Neural cell (in vitro differentiated cells): ENCODE measurements around the gene PRTFDC1. TPM values are rescaled to one million over a fixed set of nuclear protein-coding genes. Genes with fewer than 3 reads are reported as not detected.

Experiments used
- H2AFZ ChIP-seq: fragments of 200-600, 300-800 bp; sonication (generic), shearing (Covaris generic); 2 replicates; pipeline ENCODE4 v1.6.0; 2014; ENCODE audit warnings: low read depth, mild to moderate bottlenecking, antibody characterized with exemption, low read length, moderate library complexity
- H3F3A ChIP-seq: fragments of 200-600 bp; shearing (Covaris generic); 2 replicates; pipeline ENCODE4 v1.6.1; 2016; ENCODE audit warnings: mild to moderate bottlenecking, moderate library complexity, mixed read lengths, antibody characterized with exemption, low read length; ENCODE audit not compliant: insufficient read depth, poor library complexity, severe bottlenecking
- H3K27ac ChIP-seq: fragments of 200-600, 300-800 bp; sonication (generic), shearing (Covaris generic); 2 replicates; pipeline ENCODE4 v1.5.1; 2014; ENCODE audit warnings: mild to moderate bottlenecking, low read length, moderate library complexity
- H3K27me3 ChIP-seq: fragments of 300-800, 200-600 bp; sonication (generic), shearing (Covaris generic); 2 replicates; pipeline ENCODE4 v1.6.0; 2014; ENCODE audit warnings: mild to moderate bottlenecking, low read depth, low read length, moderate library complexity; ENCODE audit not compliant: insufficient read depth
- H3K36me3 ChIP-seq: fragments of 300-800, 200-600 bp; sonication (generic), shearing (Covaris generic); 2 replicates; pipeline ENCODE4 v1.5.1; 2014; ENCODE audit warnings: mild to moderate bottlenecking, antibody characterized with exemption, low read length, moderate library complexity; ENCODE audit not compliant: insufficient read depth
- H3K4me2 ChIP-seq: fragments of 300-800, 200-600 bp; sonication (generic), shearing (Covaris generic); 2 replicates; pipeline ENCODE4 v1.6.0; 2014; ENCODE audit warnings: mild to moderate bottlenecking, low read length
- H3K4me3 ChIP-seq: fragments of 300-800, 200-600 bp; sonication (generic), shearing (Covaris generic); 2 replicates; pipeline ENCODE4 v1.5.1; 2014; ENCODE audit warnings: mild to moderate bottlenecking, low read length, moderate library complexity
- H3K79me2 ChIP-seq: fragments of 200-600 bp; shearing (Covaris generic); replicated peaks from 2 replicates; pipeline ENCODE4 v1.6.0; 2014; ENCODE audit warnings: mild to moderate bottlenecking, low read length, moderate library complexity; ENCODE audit not compliant: insufficient read depth
- H3K9ac ChIP-seq: fragments of 300-800, 200-600 bp; sonication (generic), shearing (Covaris generic); 2 replicates; pipeline ENCODE4 v1.6.1; 2016; ENCODE audit warnings: mild to moderate bottlenecking, low read length, mixed read lengths
- H3K9me2 ChIP-seq: fragments of 200-600 bp; shearing (Covaris generic); 2 replicates; pipeline ENCODE4 v1.6.1; 2016; ENCODE audit warnings: mild to moderate bottlenecking, low read length, mixed read lengths; ENCODE audit not compliant: insufficient read depth
- H3K9me3 ChIP-seq: fragments of 200-600, 300-800 bp; sonication (generic), shearing (Covaris generic); 2 replicates; pipeline ENCODE4 v1.6.1; 2016; ENCODE audit warnings: mild to moderate bottlenecking, mixed run types, low read length, moderate library complexity, mixed read lengths
- H4K20me1 ChIP-seq: fragments of 200-600 bp; shearing (Covaris generic); 2 replicates; pipeline ENCODE4 v1.6.1; 2016; ENCODE audit warnings: mild to moderate bottlenecking, mixed run types; ENCODE audit not compliant: insufficient read depth
- CTCF ChIP-seq: fragments of 450-650 bp; IDR thresholded peaks from 2 replicates; pipeline ENCODE4 v1.5.1; 2014; ENCODE audit warnings: antibody characterized with exemption, mild to moderate bottlenecking, moderate library complexity; ENCODE audit not compliant: poor library complexity, severe bottlenecking
- EP300 ChIP-seq: fragments of 450-650 bp; conservative IDR thresholded peaks from 2 replicates; pipeline ENCODE4 v1.6.1; 2014; ENCODE audit warnings: antibody characterized with exemption, mild to moderate bottlenecking, moderate library complexity; ENCODE audit not compliant: poor library complexity, severe bottlenecking
- EZH2 ChIP-seq: fragments of 200-600, 300-800 bp; shearing (Covaris generic), sonication (generic); IDR thresholded peaks from 2 replicates; pipeline ENCODE4 v1.6.1; 2014; ENCODE audit warnings: antibody characterized with exemption, low read length, borderline replicate concordance, mild to moderate bottlenecking; ENCODE audit not compliant: insufficient read depth, poor library complexity, severe bottlenecking
- MXI1 ChIP-seq: fragments of 450-650 bp; conservative IDR thresholded peaks from 2 replicates; pipeline ENCODE4 v1.6.1; 2014; ENCODE audit warnings: antibody characterized with exemption, mild to moderate bottlenecking; ENCODE audit not compliant: poor library complexity, severe bottlenecking
- POLR2AphosphoS5 ChIP-seq: IDR thresholded peaks from 2 replicates; pipeline ENCODE4 v1.6.1; 2012
- RAD21 ChIP-seq: fragments of 450-650 bp; conservative IDR thresholded peaks from 2 replicates; pipeline ENCODE4 v1.6.1; 2014; ENCODE audit warnings: antibody characterized with exemption, mild to moderate bottlenecking, moderate library complexity
- REST ChIP-seq: IDR thresholded peaks from 2 replicates; pipeline ENCODE4 v1.6.1; 2012; ENCODE audit warnings: borderline replicate concordance
- SMC3 ChIP-seq: fragments of 450-650 bp; conservative IDR thresholded peaks from 2 replicates; pipeline ENCODE4 v1.6.1; 2014; ENCODE audit warnings: antibody characterized with exemption, mild to moderate bottlenecking, moderate library complexity; ENCODE audit not compliant: poor library complexity
- TAF1 ChIP-seq: IDR thresholded peaks from 2 replicates; pipeline ENCODE4 v1.6.1; 2012; ENCODE audit warnings: low read depth
- polyA plus RNA-seq: library from polyadenylated mRNA; depleted of rRNA; stranded (reverse); fragments of >200 nt; gene quantifications from 2 replicates; pipeline ENCODE4 v1.2.3, GENCODE V29; 2014

Gene PRTFDC1
- polyA plus RNA-seq, 1 donor from 2014 or later, result 3.4 TPM

DNA sequence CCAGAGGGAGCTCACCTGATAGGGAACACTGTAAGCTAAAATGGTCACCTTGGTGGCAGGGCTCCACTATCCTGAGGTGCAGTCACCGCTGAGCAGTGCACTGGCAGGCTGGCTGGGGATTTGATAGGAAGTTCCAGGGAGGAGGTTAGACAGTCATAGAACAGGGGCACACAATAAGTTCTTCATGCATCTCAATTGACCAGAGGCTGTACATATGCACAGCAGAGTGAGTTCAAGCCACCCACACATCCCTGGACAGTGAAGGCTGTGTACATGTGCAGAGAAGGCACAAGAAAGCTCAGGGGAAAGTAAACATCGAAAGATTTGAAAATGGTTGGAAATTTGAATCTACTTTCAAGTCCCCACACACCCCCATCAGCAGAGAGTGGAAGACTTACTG, 13.9 kb downstream of the PRTFDC1 start:
- no peak overlapping the region for H3K4me2 ChIP-seq
- no peaks in the 10 kb centered on the region for H3K79me2 ChIP-seq
- H3K9me2 ChIP-seq, result no peaks in the 10 kb centered on the region
- no peaks in the 10 kb centered on the region for H3K27me3 ChIP-seq
- no peak for TF ChIP-seq MXI1
- no peak for TF ChIP-seq SMC3
- no peak for TF ChIP-seq RAD21
- TF ChIP-seq REST, result no peak
- TF ChIP-seq TAF1, result no peak
- no peak for TF ChIP-seq CTCF
- no peak for TF ChIP-seq POLR2AphosphoS5
- TF ChIP-seq EZH2, result no peak
- TF ChIP-seq EP300, result no peak
- no peaks in the 10 kb centered on the region for H3K36me3 ChIP-seq
- no peaks in the 10 kb centered on the region for H3K9me3 ChIP-seq
- H3K27ac ChIP-seq, result no peak overlapping the region
- no peak overlapping the region for H3K9ac ChIP-seq
- H3K4me3 ChIP-seq, result no peak overlapping the region
- no peak overlapping the region for H2AFZ ChIP-seq
- no peaks in the 10 kb centered on the region for H3F3A ChIP-seq
- H4K20me1 ChIP-seq, result no peaks in the 10 kb centered on the region

DNA sequence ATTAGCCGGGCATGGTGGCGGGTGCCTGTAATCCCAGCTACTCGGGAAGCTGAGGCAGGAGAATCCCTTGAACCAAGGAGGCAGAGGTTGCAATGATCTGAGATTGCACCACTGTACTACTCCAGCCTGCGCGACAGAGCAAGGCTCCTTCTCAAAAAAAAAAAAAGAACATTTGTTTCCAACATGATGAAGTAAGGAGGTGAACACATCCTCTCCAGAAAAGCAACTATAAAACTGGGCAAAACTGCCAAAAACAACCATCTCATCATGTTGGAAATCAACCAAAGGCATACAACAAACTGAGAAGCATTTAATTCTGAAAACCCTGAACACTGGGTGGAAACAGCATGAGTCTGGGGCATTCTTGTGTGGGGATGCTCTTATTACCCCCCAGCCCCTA, 14.3 kb downstream of the PRTFDC1 start:
- no peaks in the 10 kb centered on the region for H4K20me1 ChIP-seq
- no peak overlapping the region for H3K4me3 ChIP-seq
- H3K79me2 ChIP-seq, result no peaks in the 10 kb centered on the region
- H3K4me2 ChIP-seq, result no peak overlapping the region
- H3K27ac ChIP-seq, result no peak overlapping the region
- H3K27me3 ChIP-seq, result no peaks in the 10 kb centered on the region
- no peaks in the 10 kb centered on the region for H3K36me3 ChIP-seq
- no peaks in the 10 kb centered on the region for H3K9me3 ChIP-seq
- no peak overlapping the region for H3K9ac ChIP-seq
- TF ChIP-seq POLR2AphosphoS5 (no peak), RAD21 (no peak), EZH2 (no peak), TAF1 (no peak), SMC3 (no peak), CTCF (no peak), MXI1 (no peak)
- H3K9me2 ChIP-seq, result no peaks in the 10 kb centered on the region
- no peaks in the 10 kb centered on the region for H3F3A ChIP-seq
- no peak overlapping the region for H2AFZ ChIP-seq
